Transverse colon (tissue), 3 donors: Measurements from ENCODE around the gene NXPH4.

Experiments used
- EP300 ChIP-seq: sonication (generic); formaldehyde crosslinking; IDR thresholded peaks from one replicate; pipeline ENCODE4 v1.6.1; 2017; ENCODE audit warnings: antibody characterized with exemption, low read depth
- TF ChIP-seq, protein P1 (sequence below), 5 experiments: fragments of 200-600 bp in 3 of 5; fragments of 450-650 bp in 2 of 5; sonication (generic) in 3 of 5; IDR thresholded peaks; 1 replicate in 2 of 5; 2 replicates in 3 of 5; pipeline ENCODE4 v1.5.1; 2016 to 2017; ENCODE audit warnings: antibody characterized with exemption in 5 of 5, inconsistent platforms in 3 of 5, mild to moderate bottlenecking in 2 of 5, moderate library complexity in 1 of 5

DNA sequence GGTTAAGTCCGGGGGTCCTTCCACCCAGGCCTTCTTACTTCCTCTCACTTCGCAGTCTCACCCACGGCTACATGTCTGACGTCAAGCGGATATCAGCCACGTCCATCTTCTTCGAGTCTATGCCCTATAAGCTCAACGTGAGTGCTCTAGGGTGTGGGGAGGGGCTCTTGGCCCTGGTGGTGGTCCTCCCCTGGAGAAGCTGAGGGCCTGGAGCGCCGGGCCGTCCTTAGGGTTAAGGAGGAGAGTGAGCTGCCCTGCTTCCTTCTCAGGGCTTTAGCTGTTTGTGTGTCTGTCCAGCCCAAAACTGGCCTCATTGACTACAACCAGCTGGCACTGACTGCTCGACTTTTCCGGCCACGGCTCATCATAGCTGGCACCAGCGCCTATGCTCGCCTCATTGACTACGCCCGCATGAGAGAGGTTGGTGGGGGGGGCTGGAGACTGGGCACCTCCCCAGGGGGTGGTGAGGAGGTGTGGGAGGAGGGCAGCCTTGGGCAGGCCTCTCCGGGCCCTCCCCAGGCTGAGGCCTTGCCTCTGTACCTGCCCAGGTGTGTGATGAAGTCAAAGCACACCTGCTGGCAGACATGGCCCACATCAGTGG lies 15.7 kb downstream of the NXPH4 start:
- TF ChIP-seq, protein P1, sequence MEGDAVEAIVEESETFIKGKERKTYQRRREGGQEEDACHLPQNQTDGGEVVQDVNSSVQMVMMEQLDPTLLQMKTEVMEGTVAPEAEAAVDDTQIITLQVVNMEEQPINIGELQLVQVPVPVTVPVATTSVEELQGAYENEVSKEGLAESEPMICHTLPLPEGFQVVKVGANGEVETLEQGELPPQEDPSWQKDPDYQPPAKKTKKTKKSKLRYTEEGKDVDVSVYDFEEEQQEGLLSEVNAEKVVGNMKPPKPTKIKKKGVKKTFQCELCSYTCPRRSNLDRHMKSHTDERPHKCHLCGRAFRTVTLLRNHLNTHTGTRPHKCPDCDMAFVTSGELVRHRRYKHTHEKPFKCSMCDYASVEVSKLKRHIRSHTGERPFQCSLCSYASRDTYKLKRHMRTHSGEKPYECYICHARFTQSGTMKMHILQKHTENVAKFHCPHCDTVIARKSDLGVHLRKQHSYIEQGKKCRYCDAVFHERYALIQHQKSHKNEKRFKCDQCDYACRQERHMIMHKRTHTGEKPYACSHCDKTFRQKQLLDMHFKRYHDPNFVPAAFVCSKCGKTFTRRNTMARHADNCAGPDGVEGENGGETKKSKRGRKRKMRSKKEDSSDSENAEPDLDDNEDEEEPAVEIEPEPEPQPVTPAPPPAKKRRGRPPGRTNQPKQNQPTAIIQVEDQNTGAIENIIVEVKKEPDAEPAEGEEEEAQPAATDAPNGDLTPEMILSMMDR (IDR thresholded peaks at IDR 0.05), result no peak
- TF ChIP-seq EP300, result no peak
